ENCODE results near the gene LRRC1. TPM values are rescaled to one million over a fixed set of nuclear protein-coding genes. Genes with fewer than 3 reads are reported as not detected.

Gene LRRC1
- total and polyA plus RNA-seq, 2 of the 13 experiments (the other 11 are each of a cell fraction or from before 2014, with no cell fraction given) = 15.6 to 27.7 TPM

DNA sequence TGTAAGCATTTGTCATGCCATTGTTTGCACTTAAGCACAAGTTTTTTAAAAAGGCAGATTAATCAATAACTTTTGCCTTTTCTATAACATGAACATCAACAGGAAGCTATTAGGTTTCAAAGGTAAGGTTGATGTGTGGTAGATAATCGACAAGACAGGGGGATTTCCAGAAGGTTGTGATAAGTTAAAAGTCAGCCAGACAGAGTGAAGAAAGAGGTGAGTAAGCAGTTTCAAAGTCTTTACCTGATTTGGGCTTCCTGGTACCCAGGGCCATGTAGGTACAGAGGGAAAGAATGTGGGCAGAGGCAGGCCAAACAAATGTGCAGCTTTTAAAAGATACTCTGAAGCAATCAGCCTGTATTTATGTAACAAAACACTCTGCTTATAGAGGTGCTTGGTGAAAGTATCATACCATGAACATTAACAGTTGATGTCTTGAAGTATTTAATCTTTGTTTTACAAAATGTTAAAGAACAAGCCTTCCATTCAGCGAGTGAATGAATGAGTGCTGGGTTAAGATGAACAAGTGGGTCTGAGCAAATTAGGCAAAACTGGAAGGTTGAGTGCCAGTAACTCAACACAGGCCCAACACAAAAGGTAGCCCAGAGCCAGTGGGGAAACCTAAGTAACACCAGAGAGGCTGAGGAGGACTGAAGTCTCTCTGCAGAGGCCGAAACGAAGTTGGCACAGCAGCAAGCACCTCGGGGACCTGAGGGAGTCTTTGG is 60.2 kb downstream of the LRRC1 start (continued):
- TF ChIP-seq GLI4 (CRISPR knock-in tag; IDR thresholded peaks at IDR 0.05; ENCODE audit: borderline replicate concordance) (no peak), BCL6 (CRISPR knock-in tag; IDR thresholded peaks at IDR 0.05) (peak; percentile 67), ZNF652 (CRISPR knock-in tag; IDR thresholded peaks at IDR 0.05; ENCODE audit: borderline replicate concordance, low read depth) (no peak), IKZF4 (CRISPR knock-in tag; IDR thresholded peaks at IDR 0.05; ENCODE audit: borderline replicate concordance, low read depth, not compliant biosample characterization) (no peak), TOPORS (CRISPR knock-in tag; IDR thresholded peaks at IDR 0.05) (no peak), HMG20A (CRISPR knock-in tag; IDR thresholded peaks at IDR 0.05; ENCODE audit: borderline replicate concordance) (peak; percentile 89; the same call in 1 of the 2 replicates), POLR2AphosphoS5 (IDR thresholded peaks at IDR 0.05; ENCODE audit: low read depth, low read length) (no peak), KAT7 (CRISPR knock-in tag; IDR thresholded peaks at IDR 0.05; ENCODE audit: borderline replicate concordance) (peak; percentile 61; the same call in 1 of the 2 replicates), GATAD1 (CRISPR knock-in tag; IDR thresholded peaks at IDR 0.05) (no peak; the same call in 1 of the 2 replicates), ZNF180 (CRISPR knock-in tag; IDR thresholded peaks at IDR 0.05; ENCODE audit: borderline replicate concordance, low read depth) (no peak), ZNF224 (CRISPR knock-in tag; IDR thresholded peaks at IDR 0.05) (no peak), IRF2 (CRISPR knock-in tag; IDR thresholded peaks at IDR 0.05) (peak; percentile 75), RCOR2 (CRISPR knock-in tag; IDR thresholded peaks at IDR 0.05) (peak; percentile 80; the same call in 1 of the 2 replicates), CCAR2 (optimal IDR thresholded peaks at IDR 0.05; ENCODE audit: low read depth, low read length) (no peak), BHLHE40 (IDR thresholded peaks at IDR 0.05; ENCODE audit: low read length) (no peak), KDM1A (CRISPR knock-in tag; IDR thresholded peaks at IDR 0.05) (peak; percentile 31; the same call in 1 of the 2 replicates), ZNF121 (CRISPR knock-in tag; IDR thresholded peaks at IDR 0.05) (no peak), NR3C1 (CRISPR knock-in tag; IDR thresholded peaks at IDR 0.05) (no peak)
- TF ChIP-seq, protein P1, sequence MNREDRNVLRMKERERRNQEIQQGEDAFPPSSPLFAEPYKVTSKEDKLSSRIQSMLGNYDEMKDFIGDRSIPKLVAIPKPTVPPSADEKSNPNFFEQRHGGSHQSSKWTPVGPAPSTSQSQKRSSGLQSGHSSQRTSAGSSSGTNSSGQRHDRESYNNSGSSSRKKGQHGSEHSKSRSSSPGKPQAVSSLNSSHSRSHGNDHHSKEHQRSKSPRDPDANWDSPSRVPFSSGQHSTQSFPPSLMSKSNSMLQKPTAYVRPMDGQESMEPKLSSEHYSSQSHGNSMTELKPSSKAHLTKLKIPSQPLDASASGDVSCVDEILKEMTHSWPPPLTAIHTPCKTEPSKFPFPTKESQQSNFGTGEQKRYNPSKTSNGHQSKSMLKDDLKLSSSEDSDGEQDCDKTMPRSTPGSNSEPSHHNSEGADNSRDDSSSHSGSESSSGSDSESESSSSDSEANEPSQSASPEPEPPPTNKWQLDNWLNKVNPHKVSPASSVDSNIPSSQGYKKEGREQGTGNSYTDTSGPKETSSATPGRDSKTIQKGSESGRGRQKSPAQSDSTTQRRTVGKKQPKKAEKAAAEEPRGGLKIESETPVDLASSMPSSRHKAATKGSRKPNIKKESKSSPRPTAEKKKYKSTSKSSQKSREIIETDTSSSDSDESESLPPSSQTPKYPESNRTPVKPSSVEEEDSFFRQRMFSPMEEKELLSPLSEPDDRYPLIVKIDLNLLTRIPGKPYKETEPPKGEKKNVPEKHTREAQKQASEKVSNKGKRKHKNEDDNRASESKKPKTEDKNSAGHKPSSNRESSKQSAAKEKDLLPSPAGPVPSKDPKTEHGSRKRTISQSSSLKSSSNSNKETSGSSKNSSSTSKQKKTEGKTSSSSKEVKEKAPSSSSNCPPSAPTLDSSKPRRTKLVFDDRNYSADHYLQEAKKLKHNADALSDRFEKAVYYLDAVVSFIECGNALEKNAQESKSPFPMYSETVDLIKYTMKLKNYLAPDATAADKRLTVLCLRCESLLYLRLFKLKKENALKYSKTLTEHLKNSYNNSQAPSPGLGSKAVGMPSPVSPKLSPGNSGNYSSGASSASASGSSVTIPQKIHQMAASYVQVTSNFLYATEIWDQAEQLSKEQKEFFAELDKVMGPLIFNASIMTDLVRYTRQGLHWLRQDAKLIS (CRISPR knock-in tag; IDR thresholded peaks at IDR 0.05) = no peak
- TF ChIP-seq, protein P2, sequence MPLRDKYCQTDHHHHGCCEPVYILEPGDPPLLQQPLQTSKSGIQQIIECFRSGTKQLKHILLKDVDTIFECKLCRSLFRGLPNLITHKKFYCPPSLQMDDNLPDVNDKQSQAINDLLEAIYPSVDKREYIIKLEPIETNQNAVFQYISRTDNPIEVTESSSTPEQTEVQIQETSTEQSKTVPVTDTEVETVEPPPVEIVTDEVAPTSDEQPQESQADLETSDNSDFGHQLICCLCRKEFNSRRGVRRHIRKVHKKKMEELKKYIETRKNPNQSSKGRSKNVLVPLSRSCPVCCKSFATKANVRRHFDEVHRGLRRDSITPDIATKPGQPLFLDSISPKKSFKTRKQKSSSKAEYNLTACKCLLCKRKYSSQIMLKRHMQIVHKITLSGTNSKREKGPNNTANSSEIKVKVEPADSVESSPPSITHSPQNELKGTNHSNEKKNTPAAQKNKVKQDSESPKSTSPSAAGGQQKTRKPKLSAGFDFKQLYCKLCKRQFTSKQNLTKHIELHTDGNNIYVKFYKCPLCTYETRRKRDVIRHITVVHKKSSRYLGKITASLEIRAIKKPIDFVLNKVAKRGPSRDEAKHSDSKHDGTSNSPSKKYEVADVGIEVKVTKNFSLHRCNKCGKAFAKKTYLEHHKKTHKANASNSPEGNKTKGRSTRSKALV (CRISPR knock-in tag; IDR thresholded peaks at IDR 0.05) = no peak
- TF ChIP-seq, protein P3, sequence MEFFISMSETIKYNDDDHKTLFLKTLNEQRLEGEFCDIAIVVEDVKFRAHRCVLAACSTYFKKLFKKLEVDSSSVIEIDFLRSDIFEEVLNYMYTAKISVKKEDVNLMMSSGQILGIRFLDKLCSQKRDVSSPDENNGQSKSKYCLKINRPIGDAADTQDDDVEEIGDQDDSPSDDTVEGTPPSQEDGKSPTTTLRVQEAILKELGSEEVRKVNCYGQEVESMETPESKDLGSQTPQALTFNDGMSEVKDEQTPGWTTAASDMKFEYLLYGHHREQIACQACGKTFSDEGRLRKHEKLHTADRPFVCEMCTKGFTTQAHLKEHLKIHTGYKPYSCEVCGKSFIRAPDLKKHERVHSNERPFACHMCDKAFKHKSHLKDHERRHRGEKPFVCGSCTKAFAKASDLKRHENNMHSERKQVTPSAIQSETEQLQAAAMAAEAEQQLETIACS (CRISPR knock-in tag; IDR thresholded peaks at IDR 0.05) = no peak
- TF ChIP-seq, protein P4, sequence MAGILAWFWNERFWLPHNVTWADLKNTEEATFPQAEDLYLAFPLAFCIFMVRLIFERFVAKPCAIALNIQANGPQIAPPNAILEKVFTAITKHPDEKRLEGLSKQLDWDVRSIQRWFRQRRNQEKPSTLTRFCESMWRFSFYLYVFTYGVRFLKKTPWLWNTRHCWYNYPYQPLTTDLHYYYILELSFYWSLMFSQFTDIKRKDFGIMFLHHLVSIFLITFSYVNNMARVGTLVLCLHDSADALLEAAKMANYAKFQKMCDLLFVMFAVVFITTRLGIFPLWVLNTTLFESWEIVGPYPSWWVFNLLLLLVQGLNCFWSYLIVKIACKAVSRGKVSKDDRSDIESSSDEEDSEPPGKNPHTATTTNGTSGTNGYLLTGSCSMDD (CRISPR knock-in tag; IDR thresholded peaks at IDR 0.05) = no peak

All from HepG2 (cell line).